Suprapubic skin (tissue), 3 donors: Measurements from ENCODE around the gene TRIM3.

Experiments used
- CTCF ChIP-seq, 2 donors: fragments of 200-600 bp in 1 of 2; fragments of 450-650 bp in 1 of 2; sonication (generic) in 1 of 2; IDR thresholded peaks; one replicate each; pipeline ENCODE4 v1.5.1; 2016 to 2019; ENCODE audit warnings: antibody characterized with exemption in 2 of 2, mild to moderate bottlenecking in 1 of 2, moderate library complexity in 1 of 2
- POLR2A ChIP-seq, 2 donors: fragments of 450-650 bp; IDR thresholded peaks; one replicate each; pipeline ENCODE4 v1.6.1; 2017; ENCODE audit warnings: antibody characterized with exemption in 2 of 2, mild to moderate bottlenecking in 2 of 2, moderate library complexity in 2 of 2

GRCh38 chr11:6457581-6458320 lies 16.0 kb downstream of the TRIM3 start:
- no peak for TF ChIP-seq CTCF (IDR thresholded peaks at IDR 0.05)
- TF ChIP-seq POLR2A (IDR thresholded peaks at IDR 0.05) = no peak
